BE2C (cell line): ENCODE measurements around the gene SLC35E3.
"Not testable (repeated sequence)": the region's sequence is repeated elsewhere in the genome, so short reads cannot be mapped to it uniquely, and the experiment has no call there.

Experiments
- DNase-seq: peaks from one replicate; pipeline ENCODE4 v3.0.0-alpha.2; 2020
- H3K27me3 ChIP-seq: fragments of 250-450 bp; sonication (Bioruptor Pico); 2 replicates; pipeline ENCODE4 v1.5.1; 2020; ENCODE audit warnings: mild to moderate bottlenecking
- H3K36me3 ChIP-seq: fragments of 250-450 bp; sonication (Bioruptor Pico); 2 replicates; pipeline ENCODE4 v1.5.1; 2020; ENCODE audit warnings: mild to moderate bottlenecking
- H3K4me1 ChIP-seq: fragments of 250-450 bp; sonication (Bioruptor Pico); 2 replicates; pipeline ENCODE4 v1.5.1; 2020
- H3K4me3 ChIP-seq: 2 replicates; pipeline ENCODE4 v1.5.1; 2011; ENCODE audit warnings: low read depth, low read length
- H3K9me3 ChIP-seq: fragments of 250-450 bp; sonication (Bioruptor Pico); 2 replicates; pipeline ENCODE4 v1.5.1; 2020
- TF ChIP-seq, protein P1 (sequence below): IDR thresholded peaks from 2 replicates; pipeline ENCODE4 v1.5.1; 2012; ENCODE audit warnings: mild to moderate bottlenecking, low read depth, low read length

Gene SLC35E3

GRCh38 chr12:68813242-68813593 is 67.2 kb downstream of the SLC35E3 start:
- H3K27me3 ChIP-seq = no peaks in the 10 kb centered on the region
- H3K9me3 ChIP-seq = no peaks in the 10 kb centered on the region
- no peaks in the 10 kb centered on the region for H3K4me1 ChIP-seq
- TF ChIP-seq, protein P1, sequence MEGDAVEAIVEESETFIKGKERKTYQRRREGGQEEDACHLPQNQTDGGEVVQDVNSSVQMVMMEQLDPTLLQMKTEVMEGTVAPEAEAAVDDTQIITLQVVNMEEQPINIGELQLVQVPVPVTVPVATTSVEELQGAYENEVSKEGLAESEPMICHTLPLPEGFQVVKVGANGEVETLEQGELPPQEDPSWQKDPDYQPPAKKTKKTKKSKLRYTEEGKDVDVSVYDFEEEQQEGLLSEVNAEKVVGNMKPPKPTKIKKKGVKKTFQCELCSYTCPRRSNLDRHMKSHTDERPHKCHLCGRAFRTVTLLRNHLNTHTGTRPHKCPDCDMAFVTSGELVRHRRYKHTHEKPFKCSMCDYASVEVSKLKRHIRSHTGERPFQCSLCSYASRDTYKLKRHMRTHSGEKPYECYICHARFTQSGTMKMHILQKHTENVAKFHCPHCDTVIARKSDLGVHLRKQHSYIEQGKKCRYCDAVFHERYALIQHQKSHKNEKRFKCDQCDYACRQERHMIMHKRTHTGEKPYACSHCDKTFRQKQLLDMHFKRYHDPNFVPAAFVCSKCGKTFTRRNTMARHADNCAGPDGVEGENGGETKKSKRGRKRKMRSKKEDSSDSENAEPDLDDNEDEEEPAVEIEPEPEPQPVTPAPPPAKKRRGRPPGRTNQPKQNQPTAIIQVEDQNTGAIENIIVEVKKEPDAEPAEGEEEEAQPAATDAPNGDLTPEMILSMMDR = no peak
- H3K36me3 ChIP-seq = peaks cover 36% of the 10 kb centered on the region
- no peak overlapping the region for H3K4me3 ChIP-seq
- DNase-seq = no peak

- DNase-seq = no peak
- no peak overlapping the region for H3K4me3 ChIP-seq
- TF ChIP-seq, protein P1 = no peak
- no peaks in the 10 kb centered on the region for H3K27me3 ChIP-seq
- no peaks in the 10 kb centered on the region for H3K4me1 ChIP-seq
- no peaks in the 10 kb centered on the region for H3K9me3 ChIP-seq
- H3K36me3 ChIP-seq = peaks cover 39% of the 10 kb centered on the region
Measured at GRCh38 chr12:68814490-68815231, 68.7 kb downstream of the SLC35E3 start.

DNA sequence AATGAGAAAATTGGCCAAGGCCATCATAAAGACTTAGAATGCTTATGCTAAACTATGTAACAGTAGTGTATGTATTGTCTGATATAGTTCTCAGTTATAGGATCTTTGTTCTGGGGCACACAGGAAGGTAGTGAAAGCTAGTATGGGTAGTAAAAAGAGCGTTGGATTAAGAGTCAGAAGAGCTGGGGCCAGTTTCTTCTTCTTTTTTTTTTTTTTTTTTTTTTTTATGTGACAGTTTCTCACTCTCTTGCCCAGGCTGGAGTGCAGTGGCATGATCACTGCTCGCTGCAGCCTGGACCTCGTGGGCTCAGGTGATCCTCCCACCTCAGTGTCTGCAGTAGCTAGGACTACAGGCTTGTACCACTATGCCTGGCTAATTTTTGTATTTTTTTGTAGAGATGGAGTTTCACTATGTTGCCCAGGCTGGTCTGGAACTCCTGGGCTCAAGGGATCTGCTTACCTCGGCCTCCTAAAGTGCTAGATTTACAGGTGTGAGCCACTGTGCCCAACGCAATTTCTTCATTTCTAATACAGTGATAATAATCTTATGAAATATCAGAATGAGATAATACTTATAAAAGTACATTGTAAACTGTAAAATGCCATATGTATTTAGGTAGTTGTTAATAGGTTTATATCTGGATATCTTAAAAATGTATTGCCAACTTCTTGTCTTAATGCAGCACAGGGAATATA is 69.4 kb downstream of the SLC35E3 start:
- no peak for DNase-seq
- peaks cover 38% of the 10 kb centered on the region for H3K36me3 ChIP-seq
- no peaks in the 10 kb centered on the region for H3K4me1 ChIP-seq

DNA sequence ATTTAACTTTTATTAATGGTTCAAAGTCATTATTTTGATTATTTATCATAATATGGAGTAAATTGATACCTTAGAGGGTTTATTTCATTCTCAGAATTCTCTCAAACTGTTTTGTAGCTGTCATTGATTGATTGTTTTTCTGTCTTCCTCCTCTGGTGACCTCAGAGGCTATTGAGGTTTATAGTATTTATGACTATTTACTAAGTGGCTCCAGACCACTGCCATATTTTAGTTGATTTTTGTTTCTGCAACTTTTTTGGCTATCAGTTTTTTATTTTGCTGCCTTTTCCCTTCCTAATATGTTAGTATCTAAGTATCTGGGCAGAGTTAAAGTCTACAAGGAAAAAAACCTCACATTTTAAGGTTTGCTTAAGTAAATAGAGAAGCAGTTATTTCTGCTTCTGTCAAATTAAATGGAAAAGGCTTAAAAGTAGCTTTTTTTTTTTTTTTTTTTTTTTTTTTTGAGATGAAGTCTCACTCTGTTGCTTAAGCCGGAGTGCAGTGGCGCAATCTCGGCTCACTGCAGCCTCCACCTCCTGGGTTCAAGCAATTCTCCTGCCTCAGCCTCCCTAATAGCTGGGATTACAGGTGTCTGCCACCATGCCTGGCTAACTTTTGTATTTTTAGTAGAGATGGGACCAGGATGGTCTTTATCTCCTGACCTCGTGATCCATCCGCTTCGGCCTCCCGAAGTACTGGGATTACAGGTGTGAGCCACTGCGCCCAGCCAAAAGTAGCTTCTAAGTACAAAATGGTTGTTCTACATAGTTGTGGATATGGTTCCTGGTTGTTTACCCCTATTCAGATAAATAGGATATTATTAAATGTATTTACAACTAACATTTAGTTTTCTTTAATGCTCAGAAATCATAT is 70.2 kb downstream of the SLC35E3 start:
- no peak for DNase-seq
- H3K36me3 ChIP-seq = peaks cover 42% of the 10 kb centered on the region
- H3K4me3 ChIP-seq = no peak overlapping the region
- no peaks in the 10 kb centered on the region for H3K27me3 ChIP-seq
- TF ChIP-seq, protein P1 = no peak
- H3K9me3 ChIP-seq = no peaks in the 10 kb centered on the region
- H3K4me1 ChIP-seq = no peaks in the 10 kb centered on the region

More for the DNA sequence above, 69.4 kb downstream of the SLC35E3 start:
- no peaks in the 10 kb centered on the region for H3K9me3 ChIP-seq
- TF ChIP-seq, protein P1 = no peak
- H3K4me3 ChIP-seq = no peak overlapping the region
- H3K27me3 ChIP-seq = no peaks in the 10 kb centered on the region

GRCh38 chr12:68819481-68819880 is 73.5 kb downstream of the SLC35E3 start:
- H3K4me3 ChIP-seq, DNase-seq, H3K27me3 ChIP-seq, H3K4me1 ChIP-seq, H3K9me3 ChIP-seq: not testable (repeated sequence)
- peaks cover 62% of the 10 kb centered on the region for H3K36me3 ChIP-seq

DNA sequence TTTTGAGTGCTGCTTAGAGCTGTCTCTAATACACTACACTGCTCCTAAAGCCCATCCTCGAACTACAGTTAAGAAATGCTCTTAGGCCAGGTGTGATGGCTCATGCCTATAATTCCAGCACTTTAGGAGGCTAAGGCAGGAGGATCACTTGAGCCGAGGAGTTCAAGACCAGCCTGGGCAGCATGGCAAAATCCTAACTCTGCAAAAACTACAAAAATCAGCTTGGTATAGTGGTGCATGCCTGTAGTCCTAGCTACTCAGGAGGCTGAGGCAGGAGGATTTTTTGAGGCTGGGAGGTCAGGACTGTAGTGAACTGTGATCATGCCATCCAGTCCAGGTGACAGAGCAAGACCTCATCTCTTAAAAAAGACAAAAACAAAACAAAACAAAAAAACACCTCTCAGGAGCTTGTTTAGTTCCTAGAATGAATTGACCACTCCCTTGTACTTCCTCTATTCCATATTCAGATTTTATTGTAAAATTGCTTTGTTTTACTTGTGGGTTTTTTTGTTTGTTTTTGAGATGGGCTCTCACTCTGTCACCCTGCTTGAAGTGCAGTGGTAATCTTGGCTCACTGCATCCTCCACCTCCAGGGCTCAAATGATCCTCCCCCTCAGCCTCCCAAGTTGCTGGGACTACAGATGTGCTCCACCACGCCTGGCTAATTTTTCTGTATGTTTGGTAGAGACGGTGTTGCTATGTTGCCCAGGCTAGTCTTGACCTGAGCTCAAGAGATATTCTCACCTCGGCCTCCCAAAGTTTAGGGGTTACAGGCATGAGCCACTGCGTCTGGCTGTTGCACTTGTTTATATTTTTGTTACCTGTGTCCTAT is 75.6 kb downstream of the SLC35E3 start:
- Histone ChIP-seq H3K4me3 (no peak overlapping the region), H3K4me1 (no peaks in the 10 kb centered on the region), H3K36me3 (peaks cover 69% of the 10 kb centered on the region), H3K9me3 (no peaks in the 10 kb centered on the region), H3K27me3 (no peaks in the 10 kb centered on the region)
- no peak for DNase-seq
- TF ChIP-seq, protein P1 = no peak
